OCI-LY1 (cell line): ENCODE measurements around the gene ERP29.

ENCODE experiments used
- CTCF ChIP-seq: fragments of 200-600 bp; sonication (generic), shearing (Covaris generic); IDR thresholded peaks from 2 replicates; pipeline ENCODE4 v1.5.1; 2017; ENCODE audit warnings: mild to moderate bottlenecking, antibody characterized with exemption, low read length, moderate library complexity, mixed read lengths
- EZH2 ChIP-seq: fragments of 200-600 bp; sonication (generic), shearing (Covaris generic); IDR thresholded peaks from 2 replicates; pipeline ENCODE4 v1.8.0; 2017; ENCODE audit warnings: borderline replicate concordance, mixed run types, mild to moderate bottlenecking, antibody characterized with exemption, low read length, moderate library complexity, mixed read lengths

- TF ChIP-seq CTCF: no peak
- TF ChIP-seq EZH2: no peak
Observed at GRCh38 chr12:112032292-112032691, 19.1 kb downstream of the ERP29 start.
